HepG2 (cell line): ENCODE results near the gene SEC31A. TPM values are rescaled to one million over a fixed set of nuclear protein-coding genes. Genes with fewer than 3 reads are reported as not detected.

Source experiments
- ATAC-seq: fragments of 200-7000 bp; cut with Tn5 transposase; 3 replicates; pipeline ENCODE4 v1.9.1; 2020; ENCODE audit warnings: mild to moderate bottlenecking, moderate library complexity
- BruUV-seq: library from RNA; stranded (reverse); fragments of 400-500 nt; replicated peaks from 2 replicates; lab custom pipeline; 2021; lab: Mats Ljungman, UMichigan
- CTCF ChIA-PET: fragments of 300-600 bp; formaldehyde crosslinking; extraction: SDS; loops from one replicate; lab custom pipeline; 2021; ENCODE audit warnings: low total read pairs, inconsistent platforms, low intra/inter-chr PET ratio; lab: Yijun Ruan, JAX
- POLR2A ChIA-PET: fragments of 350-600 bp; sonication (Branson Sonifier 250); formaldehyde crosslinking; loops from one replicate; lab custom pipeline; 2020; ENCODE audit warnings: antibody characterized with exemption, inconsistent platforms; lab: Yijun Ruan, JAX
- DNase-seq: peaks from one replicate; pipeline ENCODE4 v3.0.0-alpha.2; 2015; ENCODE audit warnings: low spot score
- FAIRE-seq: peaks from 3 replicates; lab custom pipeline; 2011; peaks lifted over from hg19 to GRCh38; lab: Jason Lieb, UNC
- H2AFZ ChIP-seq: one replicate; pipeline ENCODE4 v1.6.1; 2011; ENCODE audit warnings: low read length, inconsistent platforms
- H3K27ac ChIP-seq: fragments of 300-600 bp; 3 replicates; pipeline ENCODE4 v1.8.0; 2011; ENCODE audit warnings: mixed run types, mild to moderate bottlenecking, mixed read lengths, low read length, inconsistent platforms; ENCODE audit not compliant: insufficient read depth; ENCODE audit errors: extremely low read length
- H3K27me3 ChIP-seq, 2 experiments: fragments of 200-600 bp in 1 of 2; 2 replicates in 1 of 2; 3 replicates in 1 of 2; pipeline versions ENCODE4 v1.6.0 to v1.8.0; 2011; ENCODE audit warnings: low read length in 2 of 2, mild to moderate bottlenecking in 2 of 2, moderate library complexity in 2 of 2, inconsistent platforms in 1 of 2; ENCODE audit not compliant: insufficient read depth in 2 of 2, control insufficient read depth in 1 of 2
- H3K36me3 ChIP-seq, 2 experiments: fragments of 200-600 bp in 1 of 2; replicated peaks in 1 of 2; 2 replicates in 1 of 2; 3 replicates in 1 of 2; pipeline versions ENCODE4 v1.5.1 to v1.8.0; 2011; ENCODE audit warnings: low read length in 2 of 2, inconsistent platforms in 1 of 2; ENCODE audit not compliant: insufficient read depth in 2 of 2, control insufficient read depth in 1 of 2
- H3K4me1 ChIP-seq: 2 replicates; pipeline ENCODE4 v1.5.1; 2012; ENCODE audit warnings: low read length, inconsistent platforms; ENCODE audit not compliant: insufficient read depth
- H3K4me2 ChIP-seq: 2 replicates; pipeline ENCODE4 v1.6.0; 2011; ENCODE audit warnings: low read depth, low read length, inconsistent platforms
- H3K4me3 ChIP-seq, 3 experiments: fragments of 200-600 bp in 1 of 3; sonication (generic), shearing (Covaris generic) in 1 of 3; replicated peaks in 1 of 3; 2 replicates each; pipeline ENCODE4 v1.5.1; 2011 to 2016; ENCODE audit warnings: low read length in 3 of 3, inconsistent platforms in 2 of 3, low read depth in 2 of 3, mild to moderate bottlenecking in 2 of 3, control low read depth in 1 of 3, mixed read lengths in 1 of 3; ENCODE audit not compliant: insufficient read depth in 1 of 3
- H3K79me2 ChIP-seq: one replicate; pipeline ENCODE4 v1.6.1; 2011; ENCODE audit warnings: low read length, inconsistent platforms; ENCODE audit not compliant: insufficient read depth
- H3K9ac ChIP-seq: 2 replicates; pipeline ENCODE4 v1.6.0; 2011; ENCODE audit warnings: mild to moderate bottlenecking, low read depth, low read length, inconsistent platforms; ENCODE audit not compliant: insufficient read depth
- H3K9me3 ChIP-seq: 2 replicates; pipeline ENCODE4 v1.5.1; 2012; ENCODE audit warnings: mild to moderate bottlenecking, low read length
- H4K20me1 ChIP-seq: 2 replicates; pipeline ENCODE4 v1.6.0; 2011; ENCODE audit warnings: inconsistent platforms, mild to moderate bottlenecking, low read length, moderate library complexity; ENCODE audit not compliant: insufficient read depth
- CHD2 ChIP-seq: IDR thresholded peaks from 2 replicates; pipeline ENCODE4 v1.6.1; 2011; ENCODE audit warnings: low read depth, low read length, improper control_type of control experiment
- DNMT1 ChIP-seq: sonication (generic); formaldehyde crosslinking; IDR thresholded peaks from 2 replicates; pipeline ENCODE4 v1.5.1; 2020; ENCODE audit warnings: mild to moderate bottlenecking, missing genetic modification reagents
- ELF4 ChIP-seq: sonication (generic); formaldehyde crosslinking; IDR thresholded peaks from 2 replicates; pipeline ENCODE4 v1.5.0; 2020; ENCODE audit warnings: missing genetic modification reagents, mild to moderate bottlenecking, moderate library complexity, borderline replicate concordance
- EP300 ChIP-seq, 3 experiments: sonication (generic) in 1 of 3; formaldehyde crosslinking in 1 of 3; IDR thresholded peaks; 2 replicates each; pipeline versions ENCODE4 v1.5.1 to v1.6.1; 2011 to 2020; ENCODE audit warnings: low read depth in 2 of 3, low read length in 2 of 3, borderline replicate concordance in 1 of 3, improper control_type of control experiment in 1 of 3, mild to moderate bottlenecking in 1 of 3, missing genetic modification reagents in 1 of 3, moderate library complexity in 1 of 3
- MTF1 ChIP-seq: sonication (generic); formaldehyde crosslinking; IDR thresholded peaks from 2 replicates; pipeline ENCODE4 v1.5.0; 2020; ENCODE audit warnings: missing genetic modification reagents
- PCBP2 ChIP-seq: fragments of 200-400 bp; formaldehyde crosslinking; optimal IDR thresholded peaks from 2 replicates; pipeline ENCODE3; 2018; ENCODE audit warnings: low read length, low read depth; ENCODE audit not compliant: poor library complexity, severe bottlenecking
- PRPF4 ChIP-seq: fragments of 200-400 bp; formaldehyde crosslinking; IDR thresholded peaks from 2 replicates; pipeline ENCODE4 v1.6.1; 2016; ENCODE audit warnings: low read length, low read depth; ENCODE audit not compliant: poor library complexity, severe bottlenecking
- in situ Hi-C: cut with HindIII; loops from 2 replicates; pipeline ENCODE4 v1.10.0; 2017; ENCODE audit warnings: low pct_unique_long_range_greater_than_20kb; ENCODE audit not compliant: extremely low pct_ligation_motif_present
- intact Hi-C: fragments of 100-400 bp; cut with micrococcal nuclease; formaldehyde crosslinking; loops from one replicate; pipeline ENCODE4 v1.10.0; 2022; ENCODE audit not compliant: unreplicated experiment
- polyA plus RNA-seq, 8 experiments: library from polyadenylated mRNA; depleted of rRNA in 3 of 8; stranded (reverse) in 7 of 8; unstranded in 1 of 8; fragments of >200 nt; fragmentation: Illumina TruSeq in 4 of 8; extraction: Trizol in 4 of 8; gene quantifications; 2 replicates each; pipeline versions ENCODE4 v1.2.1 to v1.2.3, GENCODE V29; 2011 to 2016; ENCODE audit warnings: low read depth in 4 of 8, missing spikeins in 1 of 8, mixed read lengths in 1 of 8; ENCODE audit not compliant: insufficient read depth in 1 of 8
- total RNA-seq, 5 experiments: library from RNA; depleted of rRNA; stranded (reverse); fragments of >200 nt; fragmentation: Illumina TruSeq; extraction: Trizol; gene quantifications; 2 replicates each; pipeline ENCODE4 v1.2.3, GENCODE V29; 2016; ENCODE audit warnings: low read depth in 1 of 5
- TF ChIP-seq, protein P1 (sequence below): sonication (generic); formaldehyde crosslinking; conservative IDR thresholded peaks from 2 replicates; pipeline ENCODE4 v1.8.0; 2022; ENCODE audit warnings: mild to moderate bottlenecking, moderate library complexity, missing genetic modification reagents
- TF ChIP-seq, protein P2 (sequence below): sonication (generic); formaldehyde crosslinking; conservative IDR thresholded peaks from 2 replicates; pipeline ENCODE4 v1.4.0; 2020; ENCODE audit warnings: missing genetic modification reagents
- TF ChIP-seq, protein P3 (sequence below): IDR thresholded peaks from 2 replicates; pipeline ENCODE4 v1.6.1; 2016; ENCODE audit warnings: control low read depth
- TF ChIP-seq, protein P4 (sequence below): sonication (generic); formaldehyde crosslinking; conservative IDR thresholded peaks from 2 replicates; pipeline ENCODE4 v1.8.1; 2023; ENCODE audit warnings: missing genetic modification reagents
- TF ChIP-seq, protein P5 (sequence below): sonication (generic); formaldehyde crosslinking; IDR thresholded peaks from 2 replicates; pipeline ENCODE4 v1.4.0; 2020; ENCODE audit warnings: mild to moderate bottlenecking, missing genetic modification reagents

Gene SEC31A
- total and polyA plus RNA-seq, 2 of the 13 experiments (the other 11 are each of a cell fraction or from before 2014, with no cell fraction given) = 231 to 435 TPM

DNA sequence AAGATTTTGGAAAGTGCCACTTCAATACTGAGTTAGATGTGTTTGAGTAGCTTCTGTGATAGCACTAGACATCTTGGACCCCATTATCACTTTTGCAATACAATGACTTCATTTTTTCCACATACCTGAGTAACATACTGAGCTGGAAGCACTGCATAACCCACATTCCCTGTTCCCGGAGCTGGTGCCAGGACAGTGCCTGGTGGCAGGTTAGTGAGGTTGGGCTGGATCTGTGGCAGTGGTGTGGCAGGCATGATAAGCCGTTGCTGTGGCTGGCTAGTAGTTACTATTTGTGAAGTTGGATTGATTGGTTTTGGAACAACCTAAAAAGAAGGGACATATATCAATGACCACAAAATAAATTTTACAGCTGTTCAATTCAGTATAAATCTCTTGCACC, 48.5 kb upstream of the SEC31A start (continued):
- TF ChIP-seq, protein P1, sequence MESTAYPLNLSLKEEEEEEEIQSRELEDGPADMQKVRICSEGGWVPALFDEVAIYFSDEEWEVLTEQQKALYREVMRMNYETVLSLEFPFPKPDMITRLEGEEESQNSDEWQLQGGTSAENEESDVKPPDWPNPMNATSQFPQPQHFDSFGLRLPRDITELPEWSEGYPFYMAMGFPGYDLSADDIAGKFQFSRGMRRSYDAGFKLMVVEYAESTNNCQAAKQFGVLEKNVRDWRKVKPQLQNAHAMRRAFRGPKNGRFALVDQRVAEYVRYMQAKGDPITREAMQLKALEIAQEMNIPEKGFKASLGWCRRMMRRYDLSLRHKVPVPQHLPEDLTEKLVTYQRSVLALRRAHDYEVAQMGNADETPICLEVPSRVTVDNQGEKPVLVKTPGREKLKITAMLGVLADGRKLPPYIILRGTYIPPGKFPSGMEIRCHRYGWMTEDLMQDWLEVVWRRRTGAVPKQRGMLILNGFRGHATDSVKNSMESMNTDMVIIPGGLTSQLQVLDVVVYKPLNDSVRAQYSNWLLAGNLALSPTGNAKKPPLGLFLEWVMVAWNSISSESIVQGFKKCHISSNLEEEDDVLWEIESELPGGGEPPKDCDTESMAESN (CRISPR knock-in tag) = no peak
- TF ChIP-seq ELF4 = no peak
- TF ChIP-seq CHD2 = no peak
- no peak for TF ChIP-seq DNMT1 (CRISPR knock-in tag)

DNA sequence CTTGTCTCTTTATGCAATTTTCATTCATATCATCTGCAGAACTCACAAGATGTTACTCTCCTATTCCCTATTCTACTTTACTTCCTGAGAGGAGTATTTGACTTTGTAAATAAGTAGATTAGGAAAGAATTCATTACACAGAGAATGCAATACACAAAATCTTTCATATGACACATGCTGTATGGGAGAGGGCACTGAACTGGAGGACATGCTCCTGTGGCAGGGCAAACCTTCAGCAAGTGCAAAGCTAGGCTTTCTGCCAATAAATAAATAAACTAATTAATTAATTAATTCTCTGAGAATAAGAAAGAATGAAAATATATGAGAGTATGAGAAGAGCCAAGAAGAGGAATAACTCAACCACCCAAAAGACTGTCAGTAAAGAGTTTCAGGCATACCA, 43.5 kb upstream of the SEC31A start:
- no peaks in the 10 kb centered on the region for H3K4me1 ChIP-seq
- no peaks in the 10 kb centered on the region for H3K27me3 ChIP-seq
- in situ Hi-C loops (no loop called here), intact Hi-C loops (no loop called here)
- H3K4me3 ChIP-seq = no peak overlapping the region
- H2AFZ ChIP-seq = no peak overlapping the region
- ChIA-PET CTCF (no interaction called here), POLR2A (no interaction called here)
- H3K4me2 ChIP-seq = no peak overlapping the region
- H3K9ac ChIP-seq = no peak overlapping the region
- FAIRE-seq (no peak), ATAC-seq (no peak), DNase-seq (no peak)
- H4K20me1 ChIP-seq = no peaks in the 10 kb centered on the region
- H3K79me2 ChIP-seq = no peaks in the 10 kb centered on the region
- no peaks in the 10 kb centered on the region for H3K9me3 ChIP-seq
- H3K27ac ChIP-seq = no peak overlapping the region
- no TSS peak for BruUV-seq
- H3K36me3 ChIP-seq = peaks cover 12 to 74% of the 10 kb centered on the region in 2 experiments
- TF ChIP-seq PCBP2 (no peak), MTF1 (CRISPR knock-in tag) (no peak), EP300 (IDR thresholded peaks at IDR 0.05; ENCODE audit: low read depth in 2 of 2, low read length in 2 of 2) (no peak), EP300 (CRISPR knock-in tag; IDR thresholded peaks at IDR 0.05; ENCODE audit: borderline replicate concordance) (no peak), PRPF4 (no peak)
- TF ChIP-seq, protein P2, sequence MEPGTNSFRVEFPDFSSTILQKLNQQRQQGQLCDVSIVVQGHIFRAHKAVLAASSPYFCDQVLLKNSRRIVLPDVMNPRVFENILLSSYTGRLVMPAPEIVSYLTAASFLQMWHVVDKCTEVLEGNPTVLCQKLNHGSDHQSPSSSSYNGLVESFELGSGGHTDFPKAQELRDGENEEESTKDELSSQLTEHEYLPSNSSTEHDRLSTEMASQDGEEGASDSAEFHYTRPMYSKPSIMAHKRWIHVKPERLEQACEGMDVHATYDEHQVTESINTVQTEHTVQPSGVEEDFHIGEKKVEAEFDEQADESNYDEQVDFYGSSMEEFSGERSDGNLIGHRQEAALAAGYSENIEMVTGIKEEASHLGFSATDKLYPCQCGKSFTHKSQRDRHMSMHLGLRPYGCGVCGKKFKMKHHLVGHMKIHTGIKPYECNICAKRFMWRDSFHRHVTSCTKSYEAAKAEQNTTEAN (CRISPR knock-in tag) = no peak
- TF ChIP-seq, protein P3, sequence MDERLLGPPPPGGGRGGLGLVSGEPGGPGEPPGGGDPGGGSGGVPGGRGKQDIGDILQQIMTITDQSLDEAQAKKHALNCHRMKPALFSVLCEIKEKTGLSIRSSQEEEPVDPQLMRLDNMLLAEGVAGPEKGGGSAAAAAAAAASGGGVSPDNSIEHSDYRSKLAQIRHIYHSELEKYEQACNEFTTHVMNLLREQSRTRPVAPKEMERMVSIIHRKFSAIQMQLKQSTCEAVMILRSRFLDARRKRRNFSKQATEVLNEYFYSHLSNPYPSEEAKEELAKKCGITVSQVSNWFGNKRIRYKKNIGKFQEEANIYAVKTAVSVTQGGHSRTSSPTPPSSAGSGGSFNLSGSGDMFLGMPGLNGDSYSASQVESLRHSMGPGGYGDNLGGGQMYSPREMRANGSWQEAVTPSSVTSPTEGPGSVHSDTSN (CRISPR knock-in tag) = no peak
- TF ChIP-seq, protein P4, sequence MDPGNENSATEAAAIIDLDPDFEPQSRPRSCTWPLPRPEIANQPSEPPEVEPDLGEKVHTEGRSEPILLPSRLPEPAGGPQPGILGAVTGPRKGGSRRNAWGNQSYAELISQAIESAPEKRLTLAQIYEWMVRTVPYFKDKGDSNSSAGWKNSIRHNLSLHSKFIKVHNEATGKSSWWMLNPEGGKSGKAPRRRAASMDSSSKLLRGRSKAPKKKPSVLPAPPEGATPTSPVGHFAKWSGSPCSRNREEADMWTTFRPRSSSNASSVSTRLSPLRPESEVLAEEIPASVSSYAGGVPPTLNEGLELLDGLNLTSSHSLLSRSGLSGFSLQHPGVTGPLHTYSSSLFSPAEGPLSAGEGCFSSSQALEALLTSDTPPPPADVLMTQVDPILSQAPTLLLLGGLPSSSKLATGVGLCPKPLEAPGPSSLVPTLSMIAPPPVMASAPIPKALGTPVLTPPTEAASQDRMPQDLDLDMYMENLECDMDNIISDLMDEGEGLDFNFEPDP = no peak
- TF ChIP-seq, protein P5, sequence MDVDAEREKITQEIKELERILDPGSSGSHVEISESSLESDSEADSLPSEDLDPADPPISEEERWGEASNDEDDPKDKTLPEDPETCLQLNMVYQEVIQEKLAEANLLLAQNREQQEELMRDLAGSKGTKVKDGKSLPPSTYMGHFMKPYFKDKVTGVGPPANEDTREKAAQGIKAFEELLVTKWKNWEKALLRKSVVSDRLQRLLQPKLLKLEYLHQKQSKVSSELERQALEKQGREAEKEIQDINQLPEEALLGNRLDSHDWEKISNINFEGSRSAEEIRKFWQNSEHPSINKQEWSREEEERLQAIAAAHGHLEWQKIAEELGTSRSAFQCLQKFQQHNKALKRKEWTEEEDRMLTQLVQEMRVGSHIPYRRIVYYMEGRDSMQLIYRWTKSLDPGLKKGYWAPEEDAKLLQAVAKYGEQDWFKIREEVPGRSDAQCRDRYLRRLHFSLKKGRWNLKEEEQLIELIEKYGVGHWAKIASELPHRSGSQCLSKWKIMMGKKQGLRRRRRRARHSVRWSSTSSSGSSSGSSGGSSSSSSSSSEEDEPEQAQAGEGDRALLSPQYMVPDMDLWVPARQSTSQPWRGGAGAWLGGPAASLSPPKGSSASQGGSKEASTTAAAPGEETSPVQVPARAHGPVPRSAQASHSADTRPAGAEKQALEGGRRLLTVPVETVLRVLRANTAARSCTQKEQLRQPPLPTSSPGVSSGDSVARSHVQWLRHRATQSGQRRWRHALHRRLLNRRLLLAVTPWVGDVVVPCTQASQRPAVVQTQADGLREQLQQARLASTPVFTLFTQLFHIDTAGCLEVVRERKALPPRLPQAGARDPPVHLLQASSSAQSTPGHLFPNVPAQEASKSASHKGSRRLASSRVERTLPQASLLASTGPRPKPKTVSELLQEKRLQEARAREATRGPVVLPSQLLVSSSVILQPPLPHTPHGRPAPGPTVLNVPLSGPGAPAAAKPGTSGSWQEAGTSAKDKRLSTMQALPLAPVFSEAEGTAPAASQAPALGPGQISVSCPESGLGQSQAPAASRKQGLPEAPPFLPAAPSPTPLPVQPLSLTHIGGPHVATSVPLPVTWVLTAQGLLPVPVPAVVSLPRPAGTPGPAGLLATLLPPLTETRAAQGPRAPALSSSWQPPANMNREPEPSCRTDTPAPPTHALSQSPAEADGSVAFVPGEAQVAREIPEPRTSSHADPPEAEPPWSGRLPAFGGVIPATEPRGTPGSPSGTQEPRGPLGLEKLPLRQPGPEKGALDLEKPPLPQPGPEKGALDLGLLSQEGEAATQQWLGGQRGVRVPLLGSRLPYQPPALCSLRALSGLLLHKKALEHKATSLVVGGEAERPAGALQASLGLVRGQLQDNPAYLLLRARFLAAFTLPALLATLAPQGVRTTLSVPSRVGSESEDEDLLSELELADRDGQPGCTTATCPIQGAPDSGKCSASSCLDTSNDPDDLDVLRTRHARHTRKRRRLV = no peak
